ENCODE results near the gene MAP1S.
"Not testable (repeated sequence)": the region's sequence is repeated elsewhere in the genome, so short reads cannot be mapped to it uniquely, and the experiment has no call there.

The MAP1S gene

GRCh38 chr19:17766543-17767131 lies 47.4 kb downstream of the MAP1S start:
- peak; percentile 86 for DNase-seq

GRCh38 chr19:17767559-17767958 lies 48.3 kb downstream of the MAP1S start:
- no peak for DNase-seq

GRCh38 chr19:17770613-17771012 lies 51.3 kb downstream of the MAP1S start:
- DNase-seq, result no peak

GRCh38 chr19:17772172-17772571 lies 52.9 kb downstream of the MAP1S start:
- DNase-seq, result no peak

GRCh38 chr19:17775245-17775927 lies 56.1 kb downstream of the MAP1S start:
- no peak for DNase-seq

GRCh38 chr19:17775991-17776803 lies 56.9 kb downstream of the MAP1S start:
- DNase-seq, result no peak

- DNase-seq, result not testable (repeated sequence)
These were observed 58.6 kb downstream of the MAP1S start for GRCh38 chr19:17777840-17778239.

GRCh38 chr19:17778251-17778967 lies 59.1 kb downstream of the MAP1S start:
- DNase-seq, result peak; percentile 87

GRCh38 chr19:17778968-17779929 lies 60.0 kb downstream of the MAP1S start:
- DNase-seq, result peak; percentile 66

GRCh38 chr19:17780781-17781180 lies 61.5 kb downstream of the MAP1S start:
- no peak for DNase-seq

GRCh38 chr19:17783721-17784120 lies 64.4 kb downstream of the MAP1S start:
- DNase-seq, result not testable (repeated sequence)

All from NCI-H146 (cell line).